GM12891 (cell line): ENCODE measurements around the gene GMPPB.

Experiments used
- POLR2A ChIP-seq: IDR thresholded peaks from 2 replicates; pipeline ENCODE4 v1.6.1; 2011; ENCODE audit warnings: low read depth, low read length, control low read depth
- POLR2AphosphoS5 ChIP-seq: IDR thresholded peaks from 2 replicates; pipeline ENCODE4 v1.6.1; 2011; ENCODE audit warnings: low read depth, low read length, control low read depth

DNA sequence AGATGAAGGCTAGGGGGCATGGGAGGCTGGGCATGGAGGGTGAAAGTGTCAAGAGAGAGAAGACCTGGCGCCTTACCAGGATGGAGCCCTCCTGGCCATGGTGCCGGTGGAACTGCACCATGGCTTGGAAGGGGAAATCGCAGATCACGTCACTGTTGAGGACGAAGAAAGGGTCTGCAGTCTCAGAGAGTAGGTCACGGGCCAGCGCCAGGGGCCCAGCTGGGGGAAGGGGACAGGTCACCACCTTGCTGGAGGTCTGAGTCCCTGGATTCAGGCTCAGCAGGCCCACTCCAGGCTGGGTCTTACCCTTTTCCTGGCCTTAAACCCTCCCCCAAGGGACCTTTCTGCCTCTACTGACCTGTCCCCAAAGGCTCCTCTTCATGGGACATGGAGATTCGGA, 855 bp downstream of the GMPPB start:
- peak; percentile 4 for TF ChIP-seq POLR2AphosphoS5
- TF ChIP-seq POLR2A: no peak; the same call in 1 of the 2 replicates
